GM19463 (cell line): ENCODE measurements around the gene GALNT9.
"Not testable (repeated sequence)": the region's sequence is repeated elsewhere in the genome, so short reads cannot be mapped to it uniquely, and the experiment has no call there.

Experiments used
- ATAC-seq: cut with Tn5 transposase; IDR thresholded peaks from one replicate; pipeline ENCODE4 v1.9.1; 2021; ENCODE audit warnings: mild to moderate bottlenecking, moderate library complexity; ENCODE audit not compliant: unreplicated experiment

The GALNT9 gene

DNA sequence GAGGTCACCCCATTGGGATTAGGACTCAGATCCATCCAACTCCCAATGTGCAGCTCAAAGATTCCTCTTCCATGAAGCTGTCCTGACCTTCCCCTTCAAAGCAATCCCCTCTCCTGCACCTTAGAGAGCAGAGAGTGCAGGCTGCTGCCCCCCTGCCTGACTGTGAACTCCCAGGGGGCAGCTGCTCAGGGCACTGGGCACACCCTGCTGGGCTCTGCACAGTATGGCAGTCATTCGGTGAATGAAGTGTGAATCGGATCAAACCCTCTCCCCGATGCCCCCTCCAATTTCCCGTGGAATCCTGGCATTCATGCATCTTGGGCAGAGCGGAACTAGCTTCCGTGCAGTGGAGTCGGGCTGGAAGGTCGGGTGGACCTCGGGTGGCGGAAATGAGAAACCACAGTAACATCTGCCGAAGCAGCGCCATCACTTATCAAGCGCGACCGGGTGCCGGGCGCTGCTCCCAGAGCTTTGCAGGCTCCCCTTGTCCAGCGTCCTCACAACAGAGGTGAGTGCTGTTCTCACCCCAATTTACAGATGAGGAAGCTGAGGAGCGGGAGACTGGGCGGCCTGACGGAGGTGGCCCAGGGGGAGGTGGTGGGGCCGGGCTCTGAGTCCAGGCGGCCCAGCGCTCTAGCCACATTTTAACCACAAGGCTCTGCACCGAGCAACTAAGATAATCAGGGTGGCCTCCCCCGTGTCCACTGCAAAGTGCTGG is 14.7 kb downstream of the GALNT9 start:
- no peak for ATAC-seq

DNA sequence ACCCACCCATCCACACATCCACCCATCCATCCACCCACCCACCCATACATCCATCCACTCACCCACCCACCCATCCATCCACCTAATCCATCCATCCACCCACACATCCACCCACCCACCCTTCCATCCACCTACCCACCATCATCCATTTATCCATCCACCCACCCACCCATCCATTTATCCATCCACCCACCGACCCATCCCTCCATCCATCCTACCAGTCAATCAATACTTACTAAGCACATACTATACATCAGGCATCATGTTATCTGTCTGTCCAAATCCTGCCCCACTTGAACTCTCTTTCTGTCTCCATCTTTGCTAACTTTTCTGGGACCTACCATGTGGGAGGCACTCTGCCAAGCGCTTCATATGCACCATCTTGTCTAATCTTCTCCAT is 15.4 kb downstream of the GALNT9 start:
- ATAC-seq: no peak

DNA sequence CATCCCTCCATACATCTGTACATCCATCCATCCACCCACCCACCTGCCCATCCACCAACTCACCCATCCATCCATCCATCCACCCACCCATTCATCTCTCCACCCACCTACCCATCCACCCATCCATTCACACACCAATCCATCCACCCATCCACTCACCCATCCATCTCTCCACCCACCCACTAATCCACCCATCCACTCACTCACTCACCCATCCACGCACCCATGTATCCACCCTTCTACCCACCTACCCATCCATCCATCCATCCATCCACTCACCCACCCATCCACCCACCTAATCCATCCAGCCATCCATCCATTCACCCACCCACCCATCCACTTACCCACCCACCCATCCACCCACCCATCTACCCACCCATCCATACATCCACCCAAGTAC is 16.2 kb downstream of the GALNT9 start:
- no peak for ATAC-seq

DNA sequence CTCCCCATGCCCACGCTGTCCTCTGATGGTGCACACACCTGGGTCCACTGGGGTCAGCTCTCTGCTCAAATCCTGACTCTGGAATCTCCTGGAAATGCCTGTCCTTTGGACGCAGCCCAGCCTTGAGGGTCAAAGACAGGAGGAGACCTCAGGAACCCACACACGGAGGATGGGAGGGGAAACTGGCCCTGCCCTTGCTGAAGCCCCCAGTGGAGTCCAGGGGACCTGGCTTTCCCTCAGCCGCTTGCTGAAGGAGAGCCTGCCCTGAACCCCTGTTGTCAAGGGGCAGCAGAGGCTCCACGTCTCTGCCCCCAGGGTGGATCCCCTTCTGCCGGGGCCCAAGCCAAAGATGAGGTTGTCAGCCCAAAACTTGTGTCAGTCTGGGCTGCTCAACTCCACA is 16.9 kb downstream of the GALNT9 start:
- no peak for ATAC-seq

DNA sequence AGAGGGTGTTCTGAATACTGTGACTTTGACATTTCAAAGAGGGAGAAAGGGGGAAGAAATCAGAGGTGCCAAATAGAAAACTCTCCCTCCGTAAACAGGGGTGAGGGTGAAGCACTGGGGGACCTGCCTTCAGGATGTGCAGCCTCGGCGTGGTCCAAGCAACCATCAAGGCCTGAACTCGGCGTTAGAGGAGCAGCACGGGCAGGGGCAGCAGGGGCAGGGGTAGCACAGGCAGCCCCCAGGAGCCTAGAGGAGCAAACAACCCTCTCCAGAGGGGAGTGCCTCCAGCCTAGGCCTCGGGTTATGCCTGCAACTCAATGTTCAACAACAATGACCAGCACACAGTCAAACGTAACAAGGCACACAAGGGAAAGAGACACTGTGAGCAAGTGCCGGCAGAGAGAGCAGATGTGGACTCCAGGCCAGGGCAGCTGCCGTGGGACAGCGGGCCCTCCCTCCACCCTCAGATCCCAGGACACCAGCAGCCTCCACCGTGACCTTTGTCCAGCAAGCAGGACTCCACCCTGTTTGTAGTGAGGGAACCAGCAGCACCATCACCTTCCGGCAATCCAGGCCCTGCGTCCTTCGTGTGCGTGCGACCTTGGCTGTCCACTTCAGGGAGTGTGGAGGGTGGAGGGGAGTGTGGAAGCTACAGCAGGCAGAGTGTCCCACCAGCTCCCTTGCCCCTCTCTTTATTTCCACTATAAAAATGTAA is 18.0 kb downstream of the GALNT9 start:
- no peak for ATAC-seq

DNA sequence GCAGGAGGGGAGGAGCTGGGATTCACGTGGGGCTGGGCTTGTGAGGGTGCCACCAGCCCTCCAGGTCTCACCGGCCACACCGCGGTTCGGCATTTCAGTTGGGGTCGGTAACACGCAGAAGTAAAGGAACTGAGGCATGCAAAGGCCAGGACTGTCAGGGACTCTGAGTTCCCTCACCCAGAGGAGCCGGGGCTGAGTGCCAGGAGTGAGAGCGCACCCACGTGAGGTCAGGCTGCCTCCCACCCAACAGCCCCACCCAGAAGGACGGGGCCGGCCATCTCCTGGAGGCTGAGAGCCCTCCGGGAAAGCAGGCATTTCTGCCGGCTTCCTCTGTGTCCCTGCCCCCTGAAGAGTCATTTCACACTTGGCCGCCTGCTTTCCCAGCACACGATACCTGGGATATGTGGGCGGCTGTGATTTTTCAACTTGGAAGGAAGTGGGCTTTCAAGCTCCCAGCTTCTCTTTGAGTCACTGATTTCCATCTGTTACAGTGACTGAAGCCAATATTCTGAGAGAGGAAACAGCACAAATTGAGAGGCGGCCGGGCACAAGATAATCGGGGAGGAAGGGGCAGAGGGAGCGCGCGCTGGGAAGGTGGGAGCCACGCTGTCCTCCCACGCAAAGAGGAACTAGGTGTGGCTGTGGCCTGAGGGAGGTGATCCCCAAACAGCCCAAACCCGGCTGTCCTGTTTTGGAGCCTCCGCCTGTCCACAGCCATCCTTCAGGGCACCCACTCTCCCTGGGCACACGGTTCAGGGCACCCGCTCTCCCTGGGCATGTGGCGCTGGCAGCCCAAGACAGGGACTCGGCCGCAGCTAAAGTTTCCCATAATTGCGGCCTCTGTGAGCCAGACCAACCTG is 19.0 kb downstream of the GALNT9 start:
- ATAC-seq: no peak

DNA sequence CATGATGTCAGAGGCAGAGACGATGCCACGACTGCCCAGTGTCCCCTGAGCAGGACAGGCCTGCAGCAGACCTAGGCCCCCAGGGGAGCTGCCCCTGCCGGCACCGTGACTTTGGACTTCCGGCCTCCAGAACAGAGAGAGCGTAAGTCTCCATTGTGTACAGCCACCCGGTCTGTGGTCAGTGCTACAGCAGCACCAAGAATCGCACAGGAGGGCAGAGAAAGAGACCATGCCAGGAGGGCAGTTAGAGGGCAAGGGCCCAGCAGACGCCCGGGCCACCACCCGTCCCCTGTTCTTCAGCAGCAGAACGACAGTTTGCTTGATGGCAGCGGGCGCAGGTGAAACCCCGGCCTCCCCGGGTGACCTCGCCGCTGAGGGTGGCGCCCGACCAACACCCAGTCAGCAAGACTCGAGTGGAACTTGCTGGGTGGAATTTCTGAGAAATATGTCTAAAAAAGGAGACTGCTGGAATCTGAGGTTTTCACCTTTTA is 19.7 kb downstream of the GALNT9 start:
- ATAC-seq: no peak

DNA sequence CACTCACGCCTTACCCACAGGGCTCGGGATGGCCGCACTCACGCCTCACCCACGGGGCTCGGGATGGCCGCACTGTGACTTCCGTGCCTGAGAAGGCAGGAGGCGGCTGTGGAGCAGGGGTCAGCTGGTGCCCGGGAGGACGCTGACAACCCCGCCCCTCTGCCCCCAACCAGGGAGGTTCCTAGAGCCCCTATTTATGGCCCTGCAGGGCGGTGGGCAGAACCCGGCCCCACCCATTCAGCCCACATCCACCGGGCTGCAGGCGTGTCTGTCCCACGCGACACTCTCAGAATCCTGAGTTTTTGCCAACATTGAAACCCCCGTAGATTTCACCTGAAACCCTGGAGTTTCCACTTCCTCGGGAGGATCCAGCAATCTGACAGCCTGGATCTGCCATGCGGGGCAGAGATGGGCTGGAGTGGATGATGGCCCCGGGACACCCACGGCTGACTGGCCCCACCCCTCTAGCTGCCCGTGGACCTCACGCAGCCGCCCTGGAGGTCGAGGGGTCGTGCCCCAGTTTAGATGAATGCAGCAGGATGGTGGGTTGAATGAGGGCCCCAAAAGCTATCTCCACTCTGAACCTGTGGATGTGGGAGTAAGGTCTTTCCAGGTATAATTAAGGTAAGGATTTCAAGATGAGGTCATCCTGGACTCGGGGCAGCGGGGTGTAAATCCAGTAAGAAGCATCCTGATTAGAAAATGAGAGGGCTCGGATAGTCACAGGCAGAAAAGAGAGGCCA is 20.4 kb downstream of the GALNT9 start:
- ATAC-seq: no peak

DNA sequence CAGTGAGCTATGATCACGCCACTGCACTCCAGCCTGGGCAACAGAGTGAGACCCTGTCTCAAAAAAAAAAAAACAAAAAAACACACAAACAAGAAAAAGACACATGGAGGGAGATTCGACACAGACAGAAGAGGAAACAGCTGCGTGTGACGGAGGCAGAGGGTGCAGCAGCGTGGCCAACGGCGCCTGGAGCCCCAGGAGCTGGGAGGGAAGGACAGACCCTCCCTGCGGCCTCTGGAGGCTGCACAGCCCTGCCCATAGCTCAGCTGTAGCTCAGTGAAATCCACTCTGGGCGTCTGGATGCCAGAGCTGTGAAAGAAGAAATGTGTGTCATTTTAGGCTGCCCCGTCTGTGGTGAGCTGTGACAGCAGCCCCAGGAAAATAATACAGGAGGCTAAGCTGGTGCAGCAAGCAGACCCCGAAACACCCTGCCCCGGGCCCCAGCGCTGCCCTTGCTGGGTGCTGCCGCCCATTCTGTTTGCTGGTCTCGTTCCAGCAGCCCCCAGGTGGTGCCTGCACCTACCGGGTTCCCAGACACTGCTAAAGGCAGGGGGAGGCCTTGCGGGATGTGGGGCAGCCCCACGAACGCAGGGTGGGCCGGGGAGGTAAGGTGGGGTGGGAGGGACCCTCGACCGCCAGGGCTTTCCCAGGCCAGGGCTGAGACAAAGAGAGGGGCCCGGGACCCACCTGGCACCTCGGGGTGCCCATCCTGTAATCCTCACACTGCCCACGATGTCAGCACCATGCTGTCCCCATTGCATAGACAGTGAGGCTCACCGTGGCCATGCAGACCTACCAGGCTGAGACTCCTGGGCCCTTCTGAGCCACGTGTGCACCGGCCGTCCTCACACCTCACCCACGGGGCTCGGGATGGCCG is 21.2 kb downstream of the GALNT9 start:
- no peak for ATAC-seq

DNA sequence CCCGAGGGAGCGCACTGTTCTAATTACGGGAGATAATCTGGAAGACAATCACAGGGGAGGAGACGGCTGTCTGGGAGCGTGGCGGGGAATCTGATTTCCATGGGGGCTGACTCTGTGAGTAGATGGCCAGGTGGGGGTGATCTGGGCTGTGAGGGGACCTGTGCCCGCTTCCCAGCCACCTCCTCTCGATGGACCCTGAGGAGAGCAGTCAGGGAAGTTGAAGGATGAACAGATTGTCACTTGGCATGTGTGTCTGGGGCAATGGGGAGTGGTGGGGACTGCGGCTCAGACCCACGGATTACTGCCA is 22.6 kb downstream of the GALNT9 start:
- no peak for ATAC-seq

DNA sequence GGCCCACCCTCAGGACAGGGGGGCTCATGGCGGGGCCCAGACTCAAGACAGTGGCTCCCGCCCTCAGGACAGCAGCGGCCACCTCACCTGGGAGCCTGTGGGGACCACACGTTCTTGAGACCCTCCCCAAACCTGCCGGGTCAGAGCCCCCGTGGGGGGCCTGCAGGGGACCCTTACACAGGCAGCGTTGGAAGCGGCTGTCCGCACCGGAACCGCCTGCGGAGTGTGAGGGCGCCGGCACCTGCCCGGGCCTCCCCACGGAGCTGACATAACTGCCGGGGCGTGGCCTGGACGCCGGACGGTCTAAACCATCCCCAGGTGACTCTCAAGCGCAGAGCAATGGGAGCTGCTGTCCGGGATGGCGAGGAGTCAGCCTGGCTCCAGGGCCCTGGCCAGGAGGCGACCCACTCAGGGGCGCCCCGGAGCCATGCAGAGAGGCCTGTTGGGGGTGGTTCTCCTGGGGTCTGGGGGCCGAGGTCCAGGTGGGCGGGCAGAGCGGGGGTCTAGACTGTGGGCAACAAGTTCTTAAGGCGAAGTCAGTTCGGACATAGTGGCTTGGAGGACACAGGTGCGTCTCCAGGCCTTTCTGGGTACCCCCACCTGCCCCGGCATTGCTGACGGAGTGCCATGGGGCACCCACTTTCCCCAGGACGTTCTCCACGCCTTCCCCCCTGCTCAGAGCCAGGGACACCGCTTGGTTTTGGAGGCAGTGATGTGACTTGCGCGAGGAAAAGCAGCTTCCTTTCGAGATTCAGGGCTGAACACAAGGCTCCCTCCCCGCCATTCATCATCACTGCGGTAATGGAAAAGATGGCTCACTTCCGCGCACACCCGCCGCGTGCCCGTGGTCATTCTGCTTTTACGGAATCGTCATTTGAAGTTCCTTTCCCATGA is 23.2 kb downstream of the GALNT9 start:
- no peak for ATAC-seq

DNA sequence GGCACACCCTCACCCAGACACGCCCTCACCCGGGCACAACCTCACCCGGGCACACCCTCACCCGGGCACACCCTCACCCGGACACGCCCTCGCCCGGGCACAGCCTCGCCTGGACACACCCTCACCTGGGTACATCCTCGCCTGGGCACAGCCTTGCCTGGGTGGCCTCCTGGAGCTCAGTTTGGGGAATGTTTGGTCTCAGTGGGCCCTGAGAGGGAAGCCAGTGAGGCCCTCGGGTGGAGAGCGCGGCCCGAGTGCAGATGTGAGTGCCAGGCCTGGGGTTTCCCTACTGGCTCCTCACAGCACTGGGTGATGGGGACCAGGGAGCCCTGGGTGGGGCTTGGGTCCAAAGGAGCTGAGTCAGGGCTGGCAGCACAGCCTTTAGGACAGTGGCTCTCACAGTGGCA is 23.8 kb downstream of the GALNT9 start:
- no peak for ATAC-seq

DNA sequence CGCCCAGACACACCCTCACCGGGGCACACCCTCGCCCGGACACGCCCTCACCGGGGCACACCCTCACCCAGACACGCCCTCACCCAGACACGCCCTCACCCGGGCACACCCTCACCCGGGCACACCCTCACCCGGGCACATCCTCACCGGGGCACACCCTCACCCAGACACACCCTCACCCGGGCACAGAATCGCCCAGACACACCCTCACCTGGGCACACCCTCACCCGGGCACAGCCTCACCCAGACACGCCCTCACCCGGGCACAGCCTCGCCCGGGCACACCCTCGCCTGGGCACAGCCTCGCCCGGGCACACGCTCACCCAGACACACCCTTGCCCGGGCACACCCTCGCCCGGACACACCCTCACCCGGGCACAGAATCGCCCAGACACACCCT is 24.5 kb downstream of the GALNT9 start:
- ATAC-seq: not testable (repeated sequence)

DNA sequence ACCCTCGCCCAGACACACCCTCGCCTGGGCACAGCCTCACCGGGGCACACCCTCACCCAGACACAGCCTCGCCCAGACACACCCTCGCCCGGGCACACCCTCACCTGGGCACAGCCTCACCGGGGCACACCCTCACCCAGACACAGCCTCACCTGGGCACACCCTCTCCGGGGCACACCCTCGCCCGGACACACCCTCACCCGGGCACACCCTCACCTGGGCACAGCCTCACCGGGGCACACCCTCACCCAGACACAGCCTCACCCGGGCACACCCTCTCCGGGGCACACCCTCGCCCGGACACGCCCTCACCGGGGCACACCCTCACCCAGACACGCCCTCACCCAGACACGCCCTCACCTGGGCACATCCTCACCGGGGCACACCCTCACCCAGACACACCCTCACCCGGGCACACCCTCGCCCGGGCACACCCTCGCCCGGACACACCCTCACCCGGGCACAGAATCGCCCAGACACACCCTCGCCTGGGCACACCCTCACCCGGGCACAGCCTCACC is 25.5 kb downstream of the GALNT9 start:
- not testable (repeated sequence) for ATAC-seq

DNA sequence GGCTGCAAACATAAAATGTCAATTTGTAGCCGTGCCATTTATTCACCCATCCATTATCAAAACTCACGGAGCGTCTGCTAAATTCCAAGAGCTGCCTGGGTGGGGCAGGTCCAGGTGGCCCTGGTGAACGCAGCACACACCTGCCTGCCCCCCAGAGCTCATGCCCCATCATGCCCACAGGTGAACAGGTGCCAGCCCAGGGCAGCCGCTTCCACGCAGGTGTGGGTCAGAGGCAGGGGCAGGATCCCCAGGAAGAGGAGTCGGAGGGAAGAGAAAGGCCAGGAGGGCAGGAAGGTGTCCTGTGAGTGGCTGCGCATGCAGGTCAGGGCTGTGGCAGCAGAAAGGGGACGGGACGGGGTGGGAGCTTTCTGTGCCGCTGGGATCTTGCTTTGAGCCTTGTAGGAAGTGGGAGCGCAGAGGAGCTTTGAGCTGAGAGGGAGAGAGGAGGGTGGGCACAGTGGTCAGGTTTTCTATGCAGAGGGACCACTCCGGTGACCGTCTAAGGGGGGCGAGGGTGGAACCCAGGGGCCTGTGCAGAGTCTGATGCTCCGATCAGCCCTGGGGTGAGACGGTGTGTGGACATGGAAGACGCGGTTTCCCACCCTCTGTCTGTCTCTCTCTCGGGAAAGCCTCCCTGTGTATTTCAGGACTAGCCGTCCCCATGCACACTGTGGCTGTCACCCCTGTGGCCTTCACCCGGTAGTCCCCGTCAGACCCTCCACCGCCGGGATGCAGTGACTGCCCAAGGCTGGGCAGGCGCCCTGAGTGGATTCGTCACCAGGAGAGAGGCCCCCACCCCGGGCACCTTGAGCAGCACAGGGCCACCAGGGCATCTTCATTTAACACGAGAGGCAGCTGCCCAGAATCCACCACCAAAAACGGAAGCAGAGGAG is 26.7 kb downstream of the GALNT9 start:
- no peak for ATAC-seq

DNA sequence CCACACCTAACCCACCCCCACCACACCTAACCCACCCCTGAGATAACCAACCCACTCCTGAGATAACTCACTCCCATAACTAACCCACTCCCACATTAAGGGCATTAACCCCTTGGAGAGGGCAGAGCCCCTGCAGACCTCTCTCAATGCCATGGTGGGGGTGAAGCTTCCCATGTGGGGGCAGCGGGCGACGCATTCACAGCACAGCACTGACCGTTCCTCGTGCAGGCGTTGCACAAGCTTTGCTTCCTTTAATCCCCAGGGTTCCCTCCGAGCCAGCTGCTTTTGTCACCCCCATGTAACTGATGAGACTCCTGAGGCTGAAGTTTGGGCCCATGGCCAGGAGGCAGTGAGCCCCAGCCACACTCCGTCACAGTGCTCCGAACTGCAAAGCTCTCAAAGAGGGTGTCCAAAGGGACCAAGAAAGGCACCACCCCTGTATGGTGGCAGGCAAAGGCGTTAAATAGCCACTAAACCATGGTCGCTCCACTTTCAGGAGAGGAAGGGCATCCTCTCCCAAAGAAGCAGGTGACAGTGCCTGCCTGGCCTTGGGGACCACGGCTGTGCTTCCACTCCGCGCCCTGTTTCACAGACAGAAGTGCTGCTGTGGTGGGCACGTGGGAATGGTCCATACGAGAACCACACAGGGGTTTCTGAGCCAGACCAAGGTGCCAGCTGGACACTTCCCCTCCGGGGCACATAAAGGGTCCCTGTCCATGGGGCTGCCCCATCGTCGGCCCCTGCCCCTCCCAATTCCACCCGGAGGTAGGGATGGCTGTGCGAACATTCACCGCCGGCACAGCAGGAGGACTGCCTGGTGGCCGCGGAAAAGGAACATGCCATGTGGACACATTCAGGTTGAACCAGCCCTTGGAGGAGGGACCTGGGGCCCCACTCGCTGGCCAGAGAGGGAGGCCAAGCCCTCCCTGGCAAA is 28.3 kb downstream of the GALNT9 start:
- ATAC-seq: no peak

DNA sequence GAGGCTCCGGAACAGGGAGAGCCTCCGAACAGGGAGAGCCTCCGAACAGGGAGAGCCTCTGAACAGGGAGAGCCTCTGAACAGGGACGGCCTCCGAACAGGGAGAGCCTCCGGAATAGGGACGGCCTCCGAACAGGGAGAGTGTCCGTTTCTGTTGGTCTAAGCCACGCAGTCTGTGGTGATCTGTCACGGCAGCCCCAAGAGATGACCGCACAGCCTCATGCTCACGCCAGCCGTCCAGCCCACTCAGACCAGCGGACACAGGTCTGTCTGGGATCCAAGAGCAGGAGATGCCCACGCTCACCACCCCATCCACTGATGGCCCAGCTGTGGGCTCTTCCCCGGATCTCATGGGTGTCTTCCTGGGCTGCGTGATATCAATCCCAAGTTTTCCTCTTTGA is 33.3 kb downstream of the GALNT9 start:
- ATAC-seq: no peak
